PC-3 (cell line): ENCODE results near the gene IQSEC1. TPM values are rescaled to one million over a fixed set of nuclear protein-coding genes. Genes with fewer than 3 reads are reported as not detected.

Experiments used
- ATAC-seq: fragments of 200-7000 bp; cut with Tn5 transposase; 2 replicates; pipeline ENCODE4 v1.9.1; 2020; ENCODE audit warnings: mild to moderate bottlenecking, moderate library complexity
- BruUV-seq: library from RNA; stranded (reverse); fragments of 400-500 nt; replicated peaks from 2 replicates; lab custom pipeline; 2021; lab: Mats Ljungman, UMichigan
- CTCF ChIA-PET: fragments of 300-600 bp; sonication (Branson Sonifier 250); formaldehyde crosslinking; loops from one replicate; lab custom pipeline; 2022; ENCODE audit warnings: antibody characterized with exemption; lab: Charles Lee
- POLR2A ChIA-PET: fragments of 300-600 bp; sonication (Branson Sonifier 250); formaldehyde crosslinking; loops from one replicate; lab custom pipeline; 2022; ENCODE audit warnings: antibody characterized with exemption; ENCODE audit not compliant: unreplicated experiment; lab: Charles Lee
- DNase-seq: peaks from one replicate; pipeline ENCODE4 v3.0.0-alpha.2; 2015
- H2AFZ ChIP-seq: fragments of 300-600 bp; sonication (generic); 2 replicates; pipeline ENCODE4 v1.6.0; 2016; ENCODE audit warnings: antibody characterized with exemption, low read length
- H3F3A ChIP-seq: fragments of 300-600 bp; sonication (generic); one replicate; pipeline ENCODE4 v1.6.0; 2017; ENCODE audit warnings: antibody characterized with exemption, low read length, control low read depth, mild to moderate bottlenecking; ENCODE audit not compliant: unreplicated experiment
- H3K27ac ChIP-seq: fragments of 300-600 bp; sonication (generic); 2 replicates; pipeline ENCODE4 v1.5.1; 2016; ENCODE audit warnings: mild to moderate bottlenecking, low read length
- H3K27me3 ChIP-seq: fragments of 300-600 bp; sonication (generic); 2 replicates; pipeline ENCODE4 v1.6.1; 2016; ENCODE audit warnings: low read length, mixed read lengths
- H3K36me3 ChIP-seq: fragments of 300-600 bp; sonication (generic); 2 replicates; pipeline ENCODE4 v1.6.1; 2016; ENCODE audit warnings: low read depth, mixed run types, low read length, mixed read lengths
- H3K4me1 ChIP-seq: fragments of 300-600 bp; sonication (generic); 2 replicates; pipeline ENCODE4 v1.5.1; 2016; ENCODE audit warnings: low read length; ENCODE audit not compliant: insufficient read depth
- H3K4me2 ChIP-seq: fragments of 300-600 bp; sonication (generic); 2 replicates; pipeline ENCODE4 v1.6.0; 2016; ENCODE audit warnings: low read length
- H3K4me3 ChIP-seq: fragments of 300-600 bp; sonication (generic); 2 replicates; pipeline ENCODE4 v1.5.1; 2016; ENCODE audit warnings: mild to moderate bottlenecking, low read length, mixed read lengths
- H3K79me2 ChIP-seq: fragments of 300-600 bp; sonication (generic); 2 replicates; pipeline ENCODE4 v1.6.1; 2017; ENCODE audit warnings: low read length, mixed read lengths
- H3K9ac ChIP-seq: fragments of 300-600 bp; sonication (generic); 2 replicates; pipeline ENCODE4 v1.6.0; 2016; ENCODE audit warnings: mild to moderate bottlenecking, low read length
- H3K9me2 ChIP-seq: fragments of 300-600 bp; sonication (generic); replicated peaks from 2 replicates; pipeline ENCODE4 v1.6.1; 2016; ENCODE audit warnings: mixed run types, low read length, mixed read lengths
- H3K9me3 ChIP-seq: fragments of 300-600 bp; sonication (generic); 2 replicates; pipeline ENCODE4 v1.6.1; 2016; ENCODE audit warnings: low read length, mixed read lengths
- H4K20me1 ChIP-seq: fragments of 300-600 bp; sonication (generic); 2 replicates; pipeline ENCODE4 v1.6.1; 2016; ENCODE audit warnings: low read length, mixed read lengths
- EZH2 ChIP-seq: fragments of 300-600 bp; sonication (generic); IDR thresholded peaks from one replicate; pipeline ENCODE4 v1.6.1; 2017; ENCODE audit warnings: antibody characterized with exemption, mild to moderate bottlenecking, low read length; ENCODE audit not compliant: unreplicated experiment
- EZH2phosphoT487 ChIP-seq: fragments of 300-600 bp; sonication (generic); IDR thresholded peaks from 2 replicates; pipeline ENCODE4 v1.6.1; 2018; ENCODE audit warnings: mild to moderate bottlenecking, antibody characterized with exemption, low read length, borderline replicate concordance
- intact Hi-C: fragments of 100-400 bp; cut with micrococcal nuclease; formaldehyde crosslinking; loops from 2 replicates; pipeline ENCODE4 v1.9.0; 2023
- total RNA-seq: library from RNA; depleted of rRNA; stranded (reverse); fragments of >200 nt; gene quantifications from 2 replicates; pipeline ENCODE4 v1.2.3, GENCODE V29; 2014
- TF ChIP-seq, protein P1 (sequence below): fragments of 300-600 bp; sonication (generic); conservative IDR thresholded peaks from 2 replicates; pipeline ENCODE4 v1.5.1; 2017; ENCODE audit warnings: antibody characterized with exemption, low read depth, mild to moderate bottlenecking, low read length

The IQSEC1 gene
- total RNA-seq, 1 experiment from 2014 or later = 37.9 TPM

- Histone ChIP-seq H3F3A (no peaks in the 10 kb centered on the region), H3K36me3 (peaks cover 19% of the 10 kb centered on the region), H3K4me1 (no peaks in the 10 kb centered on the region), H3K9ac (no peak overlapping the region), H3K79me2 (no peaks in the 10 kb centered on the region), H3K4me2 (no peak overlapping the region), H4K20me1 (no peaks in the 10 kb centered on the region), H3K9me3 (no peaks in the 10 kb centered on the region), H3K27me3 (no peaks in the 10 kb centered on the region), H2AFZ (no peak overlapping the region), H3K4me3 (no peak overlapping the region), H3K9me2 (no peaks in the 10 kb centered on the region), H3K27ac (no peak overlapping the region)
- ChIA-PET CTCF (no interaction called here), POLR2A (no interaction called here)
- no TSS peak for BruUV-seq
- ATAC-seq = no peak
- TF ChIP-seq EZH2phosphoT487 (no peak), EZH2 (no peak)
- TF ChIP-seq, protein P1, sequence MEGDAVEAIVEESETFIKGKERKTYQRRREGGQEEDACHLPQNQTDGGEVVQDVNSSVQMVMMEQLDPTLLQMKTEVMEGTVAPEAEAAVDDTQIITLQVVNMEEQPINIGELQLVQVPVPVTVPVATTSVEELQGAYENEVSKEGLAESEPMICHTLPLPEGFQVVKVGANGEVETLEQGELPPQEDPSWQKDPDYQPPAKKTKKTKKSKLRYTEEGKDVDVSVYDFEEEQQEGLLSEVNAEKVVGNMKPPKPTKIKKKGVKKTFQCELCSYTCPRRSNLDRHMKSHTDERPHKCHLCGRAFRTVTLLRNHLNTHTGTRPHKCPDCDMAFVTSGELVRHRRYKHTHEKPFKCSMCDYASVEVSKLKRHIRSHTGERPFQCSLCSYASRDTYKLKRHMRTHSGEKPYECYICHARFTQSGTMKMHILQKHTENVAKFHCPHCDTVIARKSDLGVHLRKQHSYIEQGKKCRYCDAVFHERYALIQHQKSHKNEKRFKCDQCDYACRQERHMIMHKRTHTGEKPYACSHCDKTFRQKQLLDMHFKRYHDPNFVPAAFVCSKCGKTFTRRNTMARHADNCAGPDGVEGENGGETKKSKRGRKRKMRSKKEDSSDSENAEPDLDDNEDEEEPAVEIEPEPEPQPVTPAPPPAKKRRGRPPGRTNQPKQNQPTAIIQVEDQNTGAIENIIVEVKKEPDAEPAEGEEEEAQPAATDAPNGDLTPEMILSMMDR = no peak
- DNase-seq = no peak
- intact Hi-C loops = no loop called here
Measured at GRCh38 chr3:12908859-12909258, 164.4 kb downstream of the IQSEC1 start.

- ATAC-seq = no peak
- CTCF ChIA-PET = no interaction called here
Measured at GRCh38 chr3:12908136-12908730, 165.0 kb downstream of the IQSEC1 start.

DNA sequence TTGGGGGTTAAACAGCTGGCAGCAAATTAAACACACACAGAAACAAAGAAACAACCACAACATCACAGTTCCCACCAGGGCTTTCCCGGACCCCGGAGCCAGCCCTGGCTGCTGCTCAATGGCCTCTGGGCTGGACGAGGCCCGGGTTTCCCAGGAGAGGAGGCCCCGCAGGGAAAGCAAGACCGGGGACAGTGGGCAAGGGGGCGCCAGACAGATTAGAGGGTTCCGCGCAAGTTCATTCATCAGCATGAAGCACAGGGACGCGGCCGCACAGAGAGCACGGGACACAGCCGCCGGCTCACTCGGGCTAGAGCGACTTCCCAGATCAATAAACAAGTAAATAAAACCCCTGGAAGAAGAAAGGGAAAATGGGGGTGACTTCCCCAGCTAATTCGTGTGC is 165.5 kb downstream of the IQSEC1 start:
- H3K4me1 ChIP-seq = no peaks in the 10 kb centered on the region
- no peaks in the 10 kb centered on the region for H4K20me1 ChIP-seq
- H3K9me2 ChIP-seq = no peaks in the 10 kb centered on the region
- no peak overlapping the region for H2AFZ ChIP-seq
- H3K36me3 ChIP-seq = peaks cover 19% of the 10 kb centered on the region
- no peak overlapping the region for H3K4me2 ChIP-seq
- H3K79me2 ChIP-seq = no peaks in the 10 kb centered on the region
- H3K27me3 ChIP-seq = no peaks in the 10 kb centered on the region
- POLR2A ChIA-PET = no interaction called here
- ATAC-seq = no peak
- BruUV-seq = no TSS peak
- TF ChIP-seq EZH2phosphoT487 (no peak), EZH2 (no peak)
- TF ChIP-seq, protein P1 = no peak
- H3F3A ChIP-seq = no peaks in the 10 kb centered on the region
- no peaks in the 10 kb centered on the region for H3K9me3 ChIP-seq
- H3K4me3 ChIP-seq = no peak overlapping the region
- H3K9ac ChIP-seq = no peak overlapping the region
- DNase-seq = no peak
- intact Hi-C loops = no loop called here
- H3K27ac ChIP-seq = no peak overlapping the region
- CTCF ChIA-PET = no interaction called here

More at GRCh38 chr3:12908136-12908730, 165.0 kb downstream of the IQSEC1 start:
- DNase-seq = no peak
- Histone ChIP-seq H3K4me3 (no peak overlapping the region), H3K4me2 (no peak overlapping the region), H3K27me3 (no peaks in the 10 kb centered on the region), H3K27ac (no peak overlapping the region), H3K9me2 (no peaks in the 10 kb centered on the region), H3K9ac (no peak overlapping the region), H3K9me3 (no peaks in the 10 kb centered on the region), H3K4me1 (no peaks in the 10 kb centered on the region), H3K36me3 (peaks cover 19% of the 10 kb centered on the region), H2AFZ (no peak overlapping the region), H3K79me2 (no peaks in the 10 kb centered on the region), H3F3A (no peaks in the 10 kb centered on the region), H4K20me1 (no peaks in the 10 kb centered on the region)
- intact Hi-C loops = no loop called here
- TF ChIP-seq EZH2 (no peak), EZH2phosphoT487 (no peak)
- TF ChIP-seq, protein P1 = no peak
- POLR2A ChIA-PET = no interaction called here
- BruUV-seq = no TSS peak
